Measurements from ENCODE around the gene VIPR1.
A peak's percentile ranks its signal among the peaks of the same experiment; 100 is the strongest.

VIPR1 gene

GRCh38 chr3:42525736-42526345 is 23.4 kb downstream of the VIPR1 start:
- Histone ChIP-seq H2BK120ac (ENCODE audit: low read depth, low read length) (no peak overlapping the region), H4K8ac (ENCODE audit: low read depth, low read length) (no peak overlapping the region), H3K9ac (ENCODE audit: low read length) (no peak overlapping the region), H3K36me3 (ENCODE audit: control insufficient read depth, insufficient read depth, low read length) (no peaks in the 10 kb centered on the region), H4K5ac (ENCODE audit: low read length) (no peak overlapping the region), H2BK15ac (replicated peaks; ENCODE audit: low read depth) (no peak overlapping the region), H3K56ac (ENCODE audit: low read length) (no peak overlapping the region), H3K4ac (ENCODE audit: low read depth, low read length) (no peak overlapping the region), H3K4me3 (ENCODE audit: low read length) (no peak overlapping the region), H3K79me1 (ENCODE audit: low read length) (no peaks in the 10 kb centered on the region), H3K27me3 (ENCODE audit: insufficient read depth, low read length, poor library complexity) (no peaks in the 10 kb centered on the region), H3K79me2 (ENCODE audit: control insufficient read depth, insufficient read depth, low read length) (no peaks in the 10 kb centered on the region), H3K27ac (ENCODE audit: low read depth, low read length) (no peak overlapping the region), H2BK5ac (ENCODE audit: low read length) (no peak overlapping the region), H2AK5ac (ENCODE audit: low read length) (no peak overlapping the region), H3K4me2 (ENCODE audit: low read length) (no peak overlapping the region), H3K18ac (ENCODE audit: low read length) (no peak overlapping the region), H3K4me1 (ENCODE audit: control insufficient read depth, low read depth, low read length) (no peaks in the 10 kb centered on the region), H3K23ac (ENCODE audit: low read length) (no peak overlapping the region)
- WGBS (ENCODE audit: extremely low coverage, insufficient coverage, low lambda C conversion rate): no CpG with 5 or more reads among the region's 13 CpGs
- no peak for DNase-seq

- Histone ChIP-seq H2BK120ac (ENCODE audit: low read depth, low read length) (no peak overlapping the region), H4K5ac (ENCODE audit: low read length) (no peak overlapping the region), H2BK5ac (ENCODE audit: low read length) (no peak overlapping the region), H3K79me1 (ENCODE audit: low read length) (no peaks in the 10 kb centered on the region), H3K27me3 (ENCODE audit: insufficient read depth, low read length, poor library complexity) (no peaks in the 10 kb centered on the region), H3K79me2 (ENCODE audit: control insufficient read depth, insufficient read depth, low read length) (no peaks in the 10 kb centered on the region), H3K56ac (ENCODE audit: low read length) (no peak overlapping the region), H2AK5ac (ENCODE audit: low read length) (no peak overlapping the region), H3K4me1 (ENCODE audit: control insufficient read depth, low read depth, low read length) (no peaks in the 10 kb centered on the region), H3K4me2 (ENCODE audit: low read length) (no peak overlapping the region), H3K27ac (ENCODE audit: low read depth, low read length) (no peak overlapping the region), H3K4me3 (ENCODE audit: low read length) (no peak overlapping the region), H3K18ac (ENCODE audit: low read length) (no peak overlapping the region), H3K9ac (ENCODE audit: low read length) (no peak overlapping the region), H3K4ac (ENCODE audit: low read depth, low read length) (no peak overlapping the region), H3K23ac (ENCODE audit: low read length) (no peak overlapping the region), H2BK15ac (replicated peaks; ENCODE audit: low read depth) (no peak overlapping the region), H4K8ac (ENCODE audit: low read depth, low read length) (no peak overlapping the region), H3K36me3 (ENCODE audit: control insufficient read depth, insufficient read depth, low read length) (no peaks in the 10 kb centered on the region)
- no CpG with 5 or more reads among the region's 15 CpGs for WGBS (ENCODE audit: extremely low coverage, insufficient coverage, low lambda C conversion rate)
- no peak for DNase-seq
These were observed 24.3 kb downstream of the VIPR1 start for GRCh38 chr3:42526616-42527367.

- Histone ChIP-seq H3K27me3 (ENCODE audit: insufficient read depth, low read length, poor library complexity) (no peaks in the 10 kb centered on the region), H3K4ac (ENCODE audit: low read depth, low read length) (no peak overlapping the region), H2BK120ac (ENCODE audit: low read depth, low read length) (no peak overlapping the region), H3K79me2 (ENCODE audit: control insufficient read depth, insufficient read depth, low read length) (no peaks in the 10 kb centered on the region), H3K9ac (ENCODE audit: low read length) (no peak overlapping the region), H2AK5ac (ENCODE audit: low read length) (no peak overlapping the region), H4K8ac (ENCODE audit: low read depth, low read length) (no peak overlapping the region), H3K79me1 (ENCODE audit: low read length) (no peaks in the 10 kb centered on the region), H3K56ac (ENCODE audit: low read length) (no peak overlapping the region), H3K4me1 (ENCODE audit: control insufficient read depth, low read depth, low read length) (no peaks in the 10 kb centered on the region), H3K23ac (ENCODE audit: low read length) (peak overlapping the region; percentile 24), H3K27ac (ENCODE audit: low read depth, low read length) (no peak overlapping the region), H3K18ac (ENCODE audit: low read length) (no peak overlapping the region), H3K4me2 (ENCODE audit: low read length) (no peak overlapping the region), H2BK15ac (replicated peaks; ENCODE audit: low read depth) (no peak overlapping the region), H3K4me3 (ENCODE audit: low read length) (no peak overlapping the region), H4K5ac (ENCODE audit: low read length) (no peak overlapping the region), H3K36me3 (ENCODE audit: control insufficient read depth, insufficient read depth, low read length) (no peaks in the 10 kb centered on the region), H2BK5ac (ENCODE audit: low read length) (no peak overlapping the region)
- no peak for DNase-seq
- WGBS (ENCODE audit: extremely low coverage, insufficient coverage, low lambda C conversion rate): no CpG with 5 or more reads among the region's 11 CpGs
These were observed 25.0 kb downstream of the VIPR1 start for GRCh38 chr3:42527368-42527917.

GRCh38 chr3:42529468-42529867 is 27.0 kb downstream of the VIPR1 start:
- no peak overlapping the region for H2AK5ac ChIP-seq (ENCODE audit: low read length)
- no peak overlapping the region for H2BK15ac ChIP-seq (replicated peaks; ENCODE audit: low read depth)
- H3K79me1 ChIP-seq (ENCODE audit: low read length): no peaks in the 10 kb centered on the region
- no peak overlapping the region for H3K18ac ChIP-seq (ENCODE audit: low read length)
- peaks cover 4% of the 10 kb centered on the region for H3K4me1 ChIP-seq (ENCODE audit: control insufficient read depth, low read depth, low read length)
- no CpG with 5 or more reads among the region's 2 CpGs for WGBS (ENCODE audit: extremely low coverage, insufficient coverage, low lambda C conversion rate)
- DNase-seq: no peak
- no peaks in the 10 kb centered on the region for H3K27me3 ChIP-seq (ENCODE audit: insufficient read depth, low read length, poor library complexity)
- H3K79me2 ChIP-seq (ENCODE audit: control insufficient read depth, insufficient read depth, low read length): no peaks in the 10 kb centered on the region
- H3K4me3 ChIP-seq (ENCODE audit: low read length): no peak overlapping the region
- no peak overlapping the region for H3K9ac ChIP-seq (ENCODE audit: low read length)
- no peaks in the 10 kb centered on the region for H3K36me3 ChIP-seq (ENCODE audit: control insufficient read depth, insufficient read depth, low read length)
- H2BK5ac ChIP-seq (ENCODE audit: low read length): no peak overlapping the region
- no peak overlapping the region for H3K4me2 ChIP-seq (ENCODE audit: low read length)
- no peak overlapping the region for H4K5ac ChIP-seq (ENCODE audit: low read length)
- no peak overlapping the region for H3K27ac ChIP-seq (ENCODE audit: low read depth, low read length)
- H3K23ac ChIP-seq (ENCODE audit: low read length): no peak overlapping the region
- no peak overlapping the region for H3K4ac ChIP-seq (ENCODE audit: low read depth, low read length)
- H3K56ac ChIP-seq (ENCODE audit: low read length): no peak overlapping the region
- no peak overlapping the region for H4K8ac ChIP-seq (ENCODE audit: low read depth, low read length)
- H2BK120ac ChIP-seq (ENCODE audit: low read depth, low read length): no peak overlapping the region

- Histone ChIP-seq H2BK5ac (ENCODE audit: low read length) (no peak overlapping the region), H4K5ac (ENCODE audit: low read length) (no peak overlapping the region), H3K9ac (ENCODE audit: low read length) (no peak overlapping the region), H3K4me2 (ENCODE audit: low read length) (no peak overlapping the region), H3K18ac (ENCODE audit: low read length) (no peak overlapping the region), H2AK5ac (ENCODE audit: low read length) (no peak overlapping the region), H3K23ac (ENCODE audit: low read length) (no peak overlapping the region), H3K27ac (ENCODE audit: low read depth, low read length) (no peak overlapping the region), H4K8ac (ENCODE audit: low read depth, low read length) (no peak overlapping the region), H2BK120ac (ENCODE audit: low read depth, low read length) (no peak overlapping the region), H3K4me1 (ENCODE audit: control insufficient read depth, low read depth, low read length) (peaks cover 4% of the 10 kb centered on the region), H3K79me1 (ENCODE audit: low read length) (no peaks in the 10 kb centered on the region), H3K4ac (ENCODE audit: low read depth, low read length) (no peak overlapping the region), H3K56ac (ENCODE audit: low read length) (no peak overlapping the region), H3K4me3 (ENCODE audit: low read length) (no peak overlapping the region), H3K36me3 (ENCODE audit: control insufficient read depth, insufficient read depth, low read length) (no peaks in the 10 kb centered on the region), H3K27me3 (ENCODE audit: insufficient read depth, low read length, poor library complexity) (no peaks in the 10 kb centered on the region), H3K79me2 (ENCODE audit: control insufficient read depth, insufficient read depth, low read length) (no peaks in the 10 kb centered on the region), H2BK15ac (replicated peaks; ENCODE audit: low read depth) (no peak overlapping the region)
- DNase-seq: no peak
These were observed 27.6 kb downstream of the VIPR1 start for GRCh38 chr3:42530073-42530472.
